ENCODE results near the gene ALKBH6.
"Not testable (repeated sequence)": the region's sequence is repeated elsewhere in the genome, so short reads cannot be mapped to it uniquely, and the experiment has no call there.

ALKBH6 gene

GRCh38 chr19:35992907-35993765 lies 20.9 kb downstream of the ALKBH6 start:
- DNase-seq: no peak

- DNase-seq: no peak
These were observed 22.1 kb downstream of the ALKBH6 start for GRCh38 chr19:35991731-35992450.

DNA sequence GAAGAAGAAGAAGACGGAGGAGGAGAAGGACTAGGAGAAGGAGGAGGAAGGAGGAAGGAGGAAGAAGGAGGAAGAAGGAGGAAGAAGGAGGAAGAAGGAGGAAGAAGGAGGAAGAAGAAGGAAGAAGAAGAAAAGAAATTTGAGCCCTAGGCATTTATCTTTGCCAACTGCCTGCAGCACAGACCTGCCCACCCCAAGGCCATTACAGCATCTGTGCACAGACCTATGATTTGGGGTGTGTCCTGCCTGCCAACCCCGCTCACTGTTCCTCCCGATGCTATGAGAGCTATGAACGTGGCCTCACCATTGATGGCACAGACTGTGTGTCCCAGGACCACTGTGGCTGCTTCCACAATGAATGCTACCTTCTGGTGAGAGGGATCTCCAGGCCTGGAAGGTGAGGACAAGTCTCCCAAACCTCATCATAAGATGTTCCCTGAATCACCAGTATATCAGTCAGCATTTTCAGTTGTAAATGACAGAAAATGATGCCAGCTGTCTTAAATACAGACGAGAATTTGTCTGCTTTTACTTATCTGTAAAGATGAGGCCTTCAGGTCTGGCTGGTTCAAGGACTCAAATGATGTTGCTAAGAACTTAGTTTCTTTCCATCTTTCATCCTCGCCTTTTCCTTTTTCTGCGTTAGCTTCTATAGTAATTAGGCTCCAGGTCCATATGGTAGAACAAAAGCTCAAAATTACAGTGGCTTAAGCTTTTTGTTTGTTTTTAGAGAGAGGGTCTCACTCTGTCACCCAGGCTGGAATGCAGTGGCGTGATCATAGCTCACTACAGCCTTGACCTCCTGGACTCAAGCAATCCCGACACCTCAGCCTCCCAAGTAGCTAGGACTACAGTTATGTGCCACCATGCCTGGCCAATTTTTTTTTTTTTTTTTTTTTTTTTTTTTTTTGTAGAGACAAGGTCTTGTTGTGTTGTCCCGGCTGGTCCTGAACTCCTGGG lies 23.0 kb downstream of the ALKBH6 start:
- no peak for DNase-seq

GRCh38 chr19:35990156-35990555 lies 23.9 kb downstream of the ALKBH6 start:
- no peak for DNase-seq

DNA sequence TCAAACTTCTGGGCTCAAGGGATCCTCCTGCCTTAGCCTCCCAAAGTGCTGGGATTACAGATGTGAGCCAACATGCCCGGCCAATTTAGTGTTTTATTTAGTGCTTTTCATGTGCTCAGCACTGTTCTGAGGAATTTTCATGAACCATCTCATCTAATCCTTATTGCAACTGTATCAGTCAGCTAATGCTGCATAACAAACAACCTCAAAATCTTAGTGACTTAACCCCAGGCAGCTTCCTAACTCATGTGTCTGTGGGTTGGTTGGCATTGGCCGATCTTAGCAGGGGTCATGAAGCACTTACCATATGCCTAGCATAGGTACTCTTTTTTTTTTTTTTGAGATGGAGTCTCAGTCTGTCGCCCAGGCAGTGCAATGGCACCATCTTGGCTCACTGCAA lies 25.2 kb downstream of the ALKBH6 start:
- DNase-seq: no peak

- no peak for DNase-seq
These were observed 26.5 kb downstream of the ALKBH6 start for GRCh38 chr19:35987571-35987896.

- DNase-seq: peak in 1 of 2 experiments; percentile 12
These were observed 27.1 kb downstream of the ALKBH6 start for GRCh38 chr19:35986664-35987570.

- no peak for DNase-seq
These were observed 27.9 kb downstream of the ALKBH6 start for GRCh38 chr19:35986111-35986510.

DNA sequence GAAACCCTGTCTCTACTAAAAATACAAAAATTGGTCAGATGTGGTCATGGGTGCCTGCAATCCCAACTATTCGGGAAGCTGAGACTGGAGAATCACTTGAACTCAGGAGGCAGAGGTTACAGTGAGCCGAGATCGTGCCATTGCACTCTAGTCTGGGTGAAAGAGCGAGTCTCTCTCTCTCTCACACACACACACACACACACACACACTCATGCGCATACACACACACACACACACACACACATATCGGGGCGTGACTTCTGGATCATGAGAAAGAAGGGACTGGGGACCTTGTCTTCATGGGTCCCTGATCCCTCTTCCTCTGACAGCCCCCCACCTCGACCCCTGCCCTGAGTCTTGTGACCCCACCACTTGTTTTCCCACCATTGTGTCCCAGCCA lies 30.8 kb downstream of the ALKBH6 start:
- no peak for DNase-seq

GRCh38 chr19:35980997-35981396 lies 33.0 kb downstream of the ALKBH6 start:
- not testable (repeated sequence) for DNase-seq

- no peak for DNase-seq
These were observed 35.1 kb downstream of the ALKBH6 start for GRCh38 chr19:35978832-35979365.

- no peak for DNase-seq
These were observed 35.7 kb downstream of the ALKBH6 start for GRCh38 chr19:35978271-35978670.

- no peak for DNase-seq
These were observed 36.4 kb downstream of the ALKBH6 start for GRCh38 chr19:35977446-35978222.

- DNase-seq: no peak
These were observed 38.3 kb downstream of the ALKBH6 start for GRCh38 chr19:35975608-35976214.

GRCh38 chr19:35973487-35973886 lies 40.5 kb downstream of the ALKBH6 start:
- no peak for DNase-seq

- DNase-seq: no peak
These were observed 47.2 kb downstream of the ALKBH6 start for GRCh38 chr19:35966771-35967170.

- DNase-seq: peak in 1 of 2 experiments; percentile 29
These were observed 50.5 kb downstream of the ALKBH6 start for GRCh38 chr19:35963514-35963913.

GRCh38 chr19:35960432-35960972 lies 53.5 kb downstream of the ALKBH6 start:
- DNase-seq: no peak

GRCh38 chr19:35959968-35960320 lies 54.1 kb downstream of the ALKBH6 start:
- no peak for DNase-seq
